Stromal cell of bone marrow (primary cell): ENCODE results near the gene ARHGAP22.
"Not testable (repeated sequence)": the region's sequence is repeated elsewhere in the genome, so short reads cannot be mapped to it uniquely, and the experiment has no call there.

Experiments used
- DNase-seq: peaks from one replicate; pipeline ENCODE4 v3.0.0-alpha.2; 2012; ENCODE audit warnings: low read depth

Gene ARHGAP22

DNA sequence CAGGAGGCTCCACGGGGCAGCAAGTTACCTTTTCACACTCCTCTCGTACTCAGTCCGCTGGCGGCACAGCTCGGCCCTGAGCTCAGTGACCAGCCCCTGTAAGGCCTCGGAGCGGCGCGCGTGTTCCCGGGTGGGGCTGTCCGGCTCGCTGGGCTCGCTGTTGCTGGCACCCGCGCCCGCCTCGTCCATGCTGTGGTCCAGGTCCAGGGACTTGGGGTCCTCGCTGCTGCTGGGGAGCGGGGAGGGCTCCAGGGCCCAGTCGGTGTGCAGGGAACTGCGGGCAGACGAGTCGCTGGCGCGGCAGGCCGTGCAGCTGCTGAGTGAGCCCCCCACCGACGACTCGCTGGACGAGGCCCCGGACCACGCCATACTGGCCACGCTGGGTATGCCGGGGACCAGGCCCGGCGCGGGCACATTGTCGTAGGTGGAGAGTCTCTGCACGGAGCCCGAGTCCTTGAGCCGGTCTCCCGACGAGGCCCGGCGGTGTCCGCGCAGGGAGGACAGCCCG is 154.6 kb downstream of the ARHGAP22 start:
- no peak for DNase-seq

DNA sequence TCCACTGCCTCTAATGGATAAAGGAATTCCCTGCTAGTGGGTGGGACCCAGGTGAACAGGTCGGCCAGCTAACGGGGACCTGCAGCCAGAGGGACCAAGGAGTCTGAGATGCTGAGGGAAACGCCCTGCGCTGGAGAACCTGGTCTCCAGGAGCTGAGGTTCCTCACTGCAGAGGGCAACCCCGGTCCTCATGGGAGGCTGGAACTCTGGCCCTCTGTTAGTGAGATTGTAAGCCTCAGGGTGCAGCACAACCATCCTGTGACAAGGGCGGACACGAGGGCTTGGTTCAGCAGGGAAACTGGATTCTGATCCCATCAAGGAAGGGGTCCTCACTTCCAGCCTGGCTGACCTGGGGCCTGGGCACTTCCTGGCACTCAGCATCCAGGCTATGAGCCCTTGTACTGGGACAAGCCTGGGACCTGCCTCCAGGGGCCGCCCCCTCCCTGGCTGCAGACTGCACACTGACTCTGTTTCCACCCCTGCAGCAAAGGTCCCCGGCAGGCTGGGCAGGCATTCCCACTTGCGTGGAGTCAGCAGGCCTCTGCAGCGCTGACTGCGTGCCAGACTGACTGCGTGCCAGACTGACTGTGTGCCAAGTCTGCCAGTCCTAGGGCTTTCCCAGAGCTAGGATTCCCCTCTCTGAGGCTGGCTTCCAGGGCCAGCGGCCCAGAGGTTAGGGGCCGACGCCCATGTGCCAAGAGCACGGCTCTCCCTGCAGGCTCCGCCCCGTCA is 155.2 kb downstream of the ARHGAP22 start:
- DNase-seq = no peak

DNA sequence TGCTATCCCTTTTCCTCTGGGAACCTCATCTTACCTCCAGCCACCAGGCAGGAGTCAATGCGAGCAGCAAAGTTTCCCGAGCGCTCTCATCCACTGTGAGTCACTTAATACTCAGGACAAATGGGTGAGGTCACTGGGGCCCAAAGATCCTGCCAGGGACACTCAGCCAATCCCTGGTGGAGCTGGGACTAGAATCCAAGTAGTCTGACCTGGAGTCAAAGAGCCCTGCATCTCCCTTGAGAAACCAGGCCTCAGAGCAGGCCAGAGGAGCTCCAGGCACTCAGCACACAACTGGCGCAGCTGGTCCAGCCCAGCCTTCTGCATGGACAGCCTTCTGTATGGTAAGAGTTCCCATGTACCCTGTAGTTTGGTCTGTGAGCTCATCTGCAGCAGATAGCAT is 156.1 kb downstream of the ARHGAP22 start:
- DNase-seq = no peak

DNA sequence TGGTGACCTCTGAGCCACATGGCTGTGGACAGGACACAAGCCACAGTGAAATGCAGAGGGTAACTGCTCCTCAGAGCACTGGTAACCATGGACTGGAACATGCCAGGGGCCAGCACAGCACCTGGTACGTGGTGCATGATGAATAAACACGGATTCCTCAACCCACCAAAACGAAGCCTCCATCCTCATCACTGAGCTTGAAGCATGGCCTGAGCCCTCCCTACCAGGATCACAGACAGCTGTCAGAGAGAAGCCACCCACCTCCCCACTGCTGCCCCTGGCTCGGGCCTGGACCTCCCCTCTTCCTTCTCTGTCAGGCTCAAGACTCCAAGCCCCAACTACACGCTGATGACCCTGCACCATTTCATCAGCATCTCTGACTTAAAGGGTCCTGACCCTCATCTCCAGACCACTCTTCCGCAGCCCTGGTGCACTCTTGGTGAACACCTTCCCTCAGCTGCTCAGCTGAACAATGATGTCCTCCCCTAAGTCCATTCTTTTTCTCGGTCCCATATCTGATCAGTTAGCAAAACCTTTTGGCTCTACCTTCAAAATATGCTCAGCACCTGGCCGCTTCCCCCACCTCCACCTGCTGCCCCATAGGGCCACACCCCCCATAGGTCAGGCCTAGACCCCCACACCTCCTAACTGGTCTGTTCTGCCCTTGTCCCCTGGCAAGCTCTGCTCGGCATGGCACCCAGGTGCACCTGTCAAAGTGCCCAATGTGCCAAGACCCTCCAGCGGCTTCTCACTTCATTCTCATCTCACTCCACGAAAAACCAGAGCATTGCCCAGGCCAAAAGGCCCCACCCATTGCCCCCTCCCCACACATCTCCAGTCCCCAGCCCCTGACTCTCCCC is 157.3 kb downstream of the ARHGAP22 start:
- DNase-seq = no peak

DNA sequence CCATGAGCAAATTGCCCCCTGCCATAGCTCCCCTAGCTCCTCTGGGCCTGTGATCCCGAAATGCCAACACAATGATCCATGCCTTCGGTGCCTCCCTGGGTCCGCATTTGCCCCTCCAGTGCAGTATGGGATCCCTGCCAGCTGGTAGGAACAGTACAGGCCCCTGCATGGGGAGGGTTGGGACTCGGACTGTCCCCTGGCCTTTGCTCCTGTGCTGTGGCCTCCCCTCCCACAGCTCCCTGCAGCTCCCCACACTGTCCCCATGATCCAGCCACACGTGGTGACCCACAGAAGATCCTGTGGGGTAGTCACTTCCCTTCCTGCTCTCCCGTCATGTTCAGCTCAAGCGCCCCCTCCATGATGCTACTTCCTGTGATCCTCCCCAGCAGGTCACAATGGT is 158.1 kb downstream of the ARHGAP22 start:
- no peak for DNase-seq

DNA sequence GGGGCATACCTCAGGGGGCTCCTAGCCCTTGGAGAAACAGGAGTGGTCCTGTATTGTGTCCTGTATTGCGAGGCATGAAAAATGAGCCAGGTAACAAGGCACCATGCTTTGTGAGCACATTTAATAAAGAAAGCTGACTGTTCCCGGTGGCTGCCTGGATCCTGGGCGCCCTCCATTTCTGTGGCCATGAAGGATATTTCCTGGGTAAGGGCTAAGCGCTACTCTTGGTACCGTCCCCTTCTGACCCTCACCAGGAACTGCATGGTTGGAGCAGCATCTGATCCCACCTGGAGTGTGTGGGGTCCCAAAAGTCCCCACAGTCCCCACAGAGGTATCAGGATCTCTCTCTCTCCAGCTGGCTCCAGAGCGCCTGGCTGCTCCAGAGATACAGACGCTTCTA is 158.9 kb downstream of the ARHGAP22 start:
- DNase-seq = no peak

DNA sequence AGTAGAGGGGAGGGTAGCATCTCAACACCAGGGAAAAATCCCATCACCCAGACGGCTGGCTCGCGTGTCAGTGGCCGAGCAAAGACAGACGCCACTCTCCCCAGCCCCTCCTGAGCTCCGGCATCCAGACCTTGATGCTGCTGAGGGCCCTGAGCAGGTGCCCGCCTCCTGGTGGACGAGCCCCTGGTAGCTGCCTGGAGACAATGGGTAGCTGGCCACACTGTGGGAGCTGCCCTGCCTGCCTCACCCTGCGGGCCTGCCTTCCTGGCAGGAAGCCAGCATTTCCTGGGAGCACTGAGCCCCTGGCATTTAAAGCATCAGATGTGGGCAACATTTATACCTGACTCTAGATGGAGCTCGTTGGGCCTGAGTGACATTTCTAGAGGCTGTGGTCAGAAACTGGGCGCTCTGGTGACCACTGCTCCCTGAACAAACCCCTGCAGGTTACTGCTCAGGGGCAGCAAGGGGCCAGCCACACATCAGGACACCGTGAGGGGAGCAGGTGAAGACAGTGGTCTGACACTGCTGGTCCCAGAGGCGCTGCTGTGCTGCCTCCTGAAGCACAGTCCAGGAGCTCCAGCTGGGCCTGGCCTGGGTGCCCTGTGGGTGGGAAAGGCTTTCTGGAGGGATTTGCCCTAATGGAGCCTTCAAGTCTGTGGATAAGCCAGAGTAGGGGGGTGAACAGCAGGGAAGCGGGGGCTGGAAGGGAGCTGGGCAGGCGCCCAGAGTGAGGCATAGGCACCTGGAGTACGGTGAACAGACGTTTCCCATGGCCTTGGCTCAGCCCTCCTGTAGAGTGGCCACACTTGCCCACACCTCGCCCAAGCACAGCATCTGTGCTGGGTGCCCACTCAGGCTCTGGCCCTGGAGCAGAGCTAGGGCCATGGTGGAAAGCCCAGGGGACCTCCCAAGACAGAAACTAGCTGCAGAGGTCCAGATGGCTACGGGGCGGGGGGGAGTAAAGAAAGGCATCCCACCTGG is 159.7 kb downstream of the ARHGAP22 start:
- no peak for DNase-seq

DNA sequence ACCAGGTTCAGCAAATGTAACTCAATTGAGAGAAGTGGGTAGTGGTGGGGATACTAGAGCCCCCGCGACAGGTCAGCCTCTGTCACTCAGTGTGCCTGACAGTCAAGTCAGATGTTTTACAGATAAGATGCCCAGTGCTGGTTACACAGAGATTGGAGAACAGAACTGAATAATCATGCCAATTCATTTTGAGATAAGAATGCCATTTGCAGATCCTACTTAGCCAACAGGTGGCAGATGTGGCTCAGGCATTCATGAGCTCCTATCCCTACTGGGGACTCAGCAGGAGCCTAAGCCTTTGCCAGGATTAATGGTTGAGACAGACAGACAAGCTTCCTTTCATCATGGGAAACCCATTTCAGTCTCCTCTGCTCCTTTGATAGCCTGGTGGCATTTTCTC is 160.6 kb downstream of the ARHGAP22 start:
- no peak for DNase-seq

DNA sequence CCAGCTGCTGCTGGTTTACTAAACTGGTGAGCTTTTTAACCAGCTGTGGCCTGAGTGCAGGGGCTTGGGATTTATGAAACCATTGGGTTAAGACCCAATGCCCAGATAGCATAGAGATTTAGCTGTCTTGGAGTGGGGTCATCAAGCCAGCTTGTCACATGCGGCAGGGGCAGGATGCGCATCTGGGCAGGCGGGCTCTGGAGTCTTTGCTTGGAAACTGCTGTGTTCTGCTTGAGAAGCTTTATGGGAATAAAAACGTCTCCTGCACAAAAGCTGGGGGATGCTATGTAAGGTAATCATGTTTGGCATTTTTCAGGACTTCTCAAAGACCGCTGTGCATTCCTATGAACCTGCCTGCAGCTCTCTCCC is 162.1 kb downstream of the ARHGAP22 start:
- DNase-seq = no peak

DNA sequence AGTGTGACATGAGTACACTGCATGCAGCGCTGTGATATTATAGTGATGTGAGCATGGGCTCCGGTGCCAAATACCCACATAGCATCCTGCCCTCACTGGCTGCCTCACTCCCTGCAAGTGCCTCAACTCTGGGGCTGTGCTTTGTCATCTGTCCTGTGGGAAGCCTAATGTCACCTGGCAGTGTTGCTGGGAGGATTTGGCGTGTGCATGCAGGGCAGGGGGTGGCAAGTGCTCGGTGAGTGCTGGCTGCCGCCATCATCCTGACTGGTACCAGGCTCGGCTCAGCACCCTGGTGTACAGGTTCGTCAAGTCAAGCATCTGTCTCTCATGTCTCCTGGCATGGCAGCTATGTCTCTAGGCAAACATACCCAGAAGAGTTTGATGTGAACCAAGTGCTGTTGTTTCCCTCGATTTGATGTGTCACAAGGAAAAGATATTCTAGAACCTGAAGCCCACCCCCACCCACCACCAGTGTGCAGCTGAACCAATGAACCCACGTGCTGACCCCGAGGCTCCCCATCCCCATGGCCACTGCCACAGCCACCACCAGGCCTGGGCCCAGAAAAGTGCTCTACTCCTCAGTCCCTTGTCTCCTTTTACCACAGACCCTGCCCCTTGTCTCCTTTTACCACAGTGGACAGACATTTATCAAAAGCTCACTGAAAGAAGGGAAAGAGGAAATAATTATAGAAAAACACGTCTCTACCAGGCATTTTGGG is 162.6 kb downstream of the ARHGAP22 start:
- no peak for DNase-seq

DNA sequence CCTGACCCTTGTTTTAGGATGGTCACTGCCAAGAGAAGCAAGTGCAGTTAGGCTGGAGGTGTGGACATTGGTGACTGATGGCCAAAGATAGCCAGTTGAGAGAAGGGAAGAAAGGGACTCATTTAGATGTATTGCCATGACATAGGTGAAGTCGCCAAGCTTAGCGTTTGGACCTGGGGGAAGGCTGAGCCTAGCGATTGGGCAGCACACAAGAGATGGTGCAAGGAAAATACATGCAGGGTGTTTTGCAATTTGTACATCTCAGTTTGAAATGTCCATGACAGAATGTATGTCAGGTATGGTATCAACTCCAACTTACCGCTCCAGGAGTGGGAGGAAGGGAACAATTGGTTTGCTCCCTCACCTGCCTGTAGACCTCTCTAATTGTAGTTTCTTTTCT is 164.1 kb downstream of the ARHGAP22 start:
- DNase-seq = no peak

DNA sequence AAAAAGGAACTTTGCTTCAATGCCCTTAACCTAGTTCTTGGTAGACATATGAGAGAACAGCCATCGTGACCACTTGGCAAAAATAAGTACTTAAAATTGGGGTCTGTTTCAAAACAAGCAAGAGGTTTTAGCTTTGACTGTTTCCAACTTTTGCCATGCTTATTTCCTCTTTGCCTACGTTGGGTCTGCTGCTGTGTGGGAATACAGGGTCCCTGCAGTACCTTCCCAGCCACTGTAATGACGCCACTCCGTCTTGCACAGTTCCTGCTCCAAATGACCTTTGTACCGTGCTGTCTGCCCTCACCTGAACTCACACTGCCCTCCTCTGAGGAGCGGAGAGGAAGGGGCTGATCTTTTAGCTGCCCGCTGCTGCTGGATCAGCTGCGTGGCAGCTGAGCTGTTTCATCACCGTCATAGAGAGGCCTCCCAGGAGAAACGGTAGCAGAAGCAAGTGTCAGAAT is 165.3 kb downstream of the ARHGAP22 start:
- no peak for DNase-seq

DNA sequence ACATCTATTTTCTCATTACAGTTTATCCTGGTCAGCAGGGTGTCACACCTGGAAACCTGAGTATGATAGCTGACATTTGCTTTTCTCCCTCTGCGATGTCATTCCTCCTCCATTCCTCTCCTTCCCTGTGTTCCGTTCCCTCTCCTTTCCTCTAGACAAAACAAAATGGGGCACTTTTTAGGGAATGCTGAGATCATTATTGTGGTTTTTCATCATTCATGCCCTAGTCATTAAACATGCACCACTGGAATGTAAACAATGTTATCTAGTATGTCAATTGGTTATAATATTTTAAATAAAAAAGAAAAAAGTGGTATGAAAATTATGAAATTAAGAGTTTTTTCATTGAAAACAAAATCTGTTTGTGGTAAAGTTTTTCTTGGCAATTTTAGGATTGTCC is 165.8 kb downstream of the ARHGAP22 start:
- DNase-seq = no peak

DNA sequence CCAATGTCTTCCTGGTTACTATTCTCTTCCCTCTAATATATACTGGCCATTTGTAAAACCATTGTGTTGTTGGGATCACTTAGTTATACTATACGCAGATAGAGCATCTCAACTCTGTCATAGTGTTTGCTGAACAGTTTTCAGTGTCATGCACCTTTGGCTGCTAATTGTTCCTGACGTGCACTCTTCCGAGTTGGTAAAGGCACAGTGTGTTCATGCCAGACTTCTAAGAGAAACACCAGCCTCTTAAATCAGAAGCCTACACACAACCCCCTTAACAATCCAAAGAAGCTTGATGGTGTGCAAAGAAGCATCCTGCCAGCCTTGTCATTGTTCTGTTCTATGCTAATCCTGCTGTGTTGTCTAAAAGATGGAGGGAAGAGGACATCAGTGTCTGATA is 167.3 kb downstream of the ARHGAP22 start:
- DNase-seq = no peak

DNA sequence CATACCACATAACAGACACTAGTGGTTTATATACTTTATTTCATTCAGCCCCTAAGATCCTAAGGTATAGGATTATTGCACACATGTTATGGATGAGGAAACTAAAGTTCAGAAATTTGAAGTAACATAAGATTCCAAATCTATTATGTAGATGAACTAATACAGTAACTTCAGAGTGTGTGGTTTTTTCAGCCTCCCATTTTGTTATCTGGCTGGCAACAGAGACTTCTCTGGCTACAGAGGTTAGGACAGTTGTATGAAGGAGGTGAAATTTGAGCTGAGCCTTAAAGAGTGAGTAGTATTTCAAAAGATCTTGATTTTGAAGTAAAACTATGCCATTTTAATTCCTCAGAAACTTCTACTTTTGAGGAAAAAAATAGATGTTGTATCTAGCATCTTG is 173.0 kb downstream of the ARHGAP22 start:
- no peak for DNase-seq

DNA sequence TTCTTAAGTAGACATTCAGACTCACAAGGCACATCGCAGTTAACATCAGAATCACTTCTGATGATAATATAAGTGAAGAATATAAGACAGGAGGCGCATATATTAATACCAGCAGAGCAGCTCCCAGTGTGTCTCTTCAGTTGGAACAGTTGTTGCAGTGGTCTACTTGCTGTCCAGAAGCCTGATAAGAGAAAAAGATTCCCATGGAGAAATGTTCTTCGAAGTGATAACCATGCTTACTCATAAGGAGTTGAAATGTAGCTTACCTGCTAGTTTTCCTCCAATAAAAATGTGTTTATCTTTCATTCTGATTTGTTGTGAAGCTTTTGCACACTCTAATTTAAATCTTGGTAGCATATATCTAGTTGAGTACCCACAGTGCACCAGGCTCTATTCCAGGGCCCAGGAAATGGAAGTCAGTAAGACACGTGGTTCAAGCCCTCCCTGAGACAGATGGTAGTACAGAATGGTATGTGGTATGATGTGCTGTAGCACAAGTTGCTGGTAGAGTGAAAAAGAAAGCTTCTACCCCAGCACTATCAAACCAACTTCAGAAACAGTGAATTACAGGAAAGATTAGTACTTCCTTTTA is 174.4 kb downstream of the ARHGAP22 start:
- no peak for DNase-seq

DNA sequence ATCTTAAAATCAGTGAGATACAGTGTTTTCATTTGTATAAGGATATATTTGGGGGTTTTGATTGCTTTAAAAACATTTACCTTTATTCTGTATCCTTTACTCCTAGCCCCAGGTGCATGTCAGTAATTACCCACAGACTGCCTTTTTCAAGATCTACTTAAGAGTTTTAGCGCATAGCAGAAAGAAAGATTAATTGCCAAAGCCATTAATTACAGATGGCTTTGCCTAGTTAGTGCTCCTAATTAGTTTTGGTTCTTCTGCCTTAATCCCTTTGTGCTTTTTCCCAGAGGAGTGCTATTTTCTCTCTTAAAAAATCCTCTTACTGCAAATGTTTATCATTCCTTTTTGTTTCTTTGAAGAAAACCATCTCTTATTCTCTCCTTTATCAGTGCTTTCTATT is 175.6 kb downstream of the ARHGAP22 start:
- DNase-seq = no peak

DNA sequence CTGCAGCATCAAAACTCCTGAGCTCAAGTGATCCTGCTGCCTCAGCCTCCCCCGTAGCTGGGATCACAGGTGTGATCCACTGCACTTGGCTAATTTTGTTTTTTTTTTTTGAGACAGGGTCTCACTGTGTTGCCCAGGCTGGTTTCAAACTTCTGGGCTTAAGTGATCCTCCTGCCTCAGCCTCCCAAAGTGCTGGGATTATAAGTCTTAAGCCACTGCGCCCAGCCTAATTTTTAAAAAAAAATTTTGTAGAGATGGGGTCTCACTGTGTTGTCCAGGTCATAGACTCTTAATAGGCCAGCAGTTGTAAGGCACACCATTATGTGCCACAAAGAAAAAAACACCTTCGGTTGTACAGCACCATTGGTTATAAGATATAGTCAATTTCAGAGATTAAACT is 176.0 kb downstream of the ARHGAP22 start:
- DNase-seq = no peak

DNA sequence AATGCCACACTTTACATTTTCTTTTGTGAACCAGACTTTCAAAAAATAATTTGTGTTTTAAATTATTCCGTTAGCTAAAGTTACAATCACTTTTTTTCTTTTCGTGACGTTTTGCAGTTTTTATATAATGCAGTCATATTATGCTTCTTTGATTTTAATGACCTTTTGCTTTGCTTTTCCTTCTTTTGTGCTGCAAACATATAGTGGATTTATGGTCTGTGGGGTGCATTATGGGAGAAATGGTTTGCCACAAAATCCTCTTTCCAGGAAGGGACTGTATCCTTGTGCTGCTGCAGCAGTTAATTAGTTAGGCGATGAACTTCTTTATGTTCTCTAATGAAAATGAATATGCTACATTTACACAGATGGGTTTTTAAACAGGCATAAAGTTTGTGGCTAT is 181.0 kb downstream of the ARHGAP22 start:
- no peak for DNase-seq

DNA sequence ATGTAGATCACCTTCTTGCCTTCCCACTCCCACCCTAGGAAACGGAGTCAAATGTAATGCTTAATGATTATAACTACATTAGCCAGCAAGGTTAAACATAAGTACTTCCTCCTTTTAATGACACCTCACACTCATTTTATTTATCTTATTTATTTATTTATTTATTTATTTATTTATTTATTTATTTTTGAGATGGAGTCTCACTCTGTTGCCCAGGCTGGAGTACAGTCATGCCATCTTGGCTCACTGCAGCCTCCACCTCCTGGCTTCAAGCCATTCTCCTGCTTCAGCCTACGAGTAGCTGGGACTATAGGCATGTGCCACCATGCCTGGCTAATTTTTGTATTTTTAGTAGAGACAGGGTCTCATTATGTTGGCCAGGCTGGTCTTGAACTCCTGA is 183.0 kb downstream of the ARHGAP22 start:
- DNase-seq = not testable (repeated sequence)

DNA sequence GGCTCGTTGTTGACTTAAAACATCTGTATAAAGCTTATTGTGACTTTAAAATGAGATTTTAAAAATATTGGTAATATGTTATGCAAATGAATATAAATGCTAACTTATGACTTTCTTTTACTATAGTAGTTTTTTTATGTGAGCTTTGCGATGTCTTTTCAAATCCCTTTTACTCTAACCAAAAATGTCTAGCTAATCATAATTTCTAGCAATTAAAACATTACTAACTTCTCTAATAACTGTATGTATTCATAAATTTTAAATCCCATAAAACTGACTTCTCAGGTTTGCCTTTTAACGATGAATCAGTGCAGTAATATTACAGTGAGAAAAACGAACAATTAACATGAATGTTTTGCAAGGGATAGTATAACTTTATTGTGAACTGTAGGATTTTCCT is 185.2 kb downstream of the ARHGAP22 start:
- DNase-seq = no peak
